Measurements from ENCODE around the gene TBC1D9.

Gene TBC1D9

GRCh38 chr4:140720387-140721304 lies 35.5 kb downstream of the TBC1D9 start:
- no peak for DNase-seq (ENCODE audit: low read depth)

GRCh38 chr4:140719686-140720085 lies 36.5 kb downstream of the TBC1D9 start:
- DNase-seq (ENCODE audit: low read depth), result no peak

GRCh38 chr4:140719022-140719421 lies 37.2 kb downstream of the TBC1D9 start:
- no peak for DNase-seq (ENCODE audit: low read depth)

- no peak for DNase-seq (ENCODE audit: low read depth)
Measured at GRCh38 chr4:140718241-140718952, 37.8 kb downstream of the TBC1D9 start.

- DNase-seq (ENCODE audit: low read depth), result no peak
Measured at GRCh38 chr4:140717313-140717712, 38.9 kb downstream of the TBC1D9 start.

- no peak for DNase-seq (ENCODE audit: low read depth)
Measured at GRCh38 chr4:140715119-140715518, 41.1 kb downstream of the TBC1D9 start.

GRCh38 chr4:140711910-140712309 lies 44.3 kb downstream of the TBC1D9 start:
- DNase-seq (ENCODE audit: low read depth), result no peak

- DNase-seq (ENCODE audit: low read depth), result no peak
Measured at GRCh38 chr4:140710908-140711622, 45.1 kb downstream of the TBC1D9 start.

- no peak for DNase-seq (ENCODE audit: low read depth)
Measured at GRCh38 chr4:140707325-140707724, 48.9 kb downstream of the TBC1D9 start.

- DNase-seq (ENCODE audit: low read depth), result no peak
Measured at GRCh38 chr4:140706665-140707064, 49.5 kb downstream of the TBC1D9 start.

- DNase-seq (ENCODE audit: low read depth), result no peak
Measured at GRCh38 chr4:140706276-140706625, 49.9 kb downstream of the TBC1D9 start.

- no peak for DNase-seq (ENCODE audit: low read depth)
Measured at GRCh38 chr4:140705625-140706275, 50.4 kb downstream of the TBC1D9 start.

GRCh38 chr4:140704964-140705363 lies 51.2 kb downstream of the TBC1D9 start:
- no peak for DNase-seq (ENCODE audit: low read depth)

GRCh38 chr4:140704392-140704960 lies 51.7 kb downstream of the TBC1D9 start:
- no peak for DNase-seq (ENCODE audit: low read depth)

- no peak for DNase-seq (ENCODE audit: low read depth)
Measured at GRCh38 chr4:140703463-140703862, 52.7 kb downstream of the TBC1D9 start.

- no peak for DNase-seq (ENCODE audit: low read depth)
Measured at GRCh38 chr4:140702096-140702757, 54.0 kb downstream of the TBC1D9 start.

GRCh38 chr4:140701071-140701470 lies 55.1 kb downstream of the TBC1D9 start:
- DNase-seq (ENCODE audit: low read depth), result no peak

- DNase-seq (ENCODE audit: low read depth), result no peak
Measured at GRCh38 chr4:140697709-140698560, 58.2 kb downstream of the TBC1D9 start.

GRCh38 chr4:140695483-140695882 lies 60.7 kb downstream of the TBC1D9 start:
- no peak for DNase-seq (ENCODE audit: low read depth)

GRCh38 chr4:140693562-140693961 lies 62.6 kb downstream of the TBC1D9 start:
- no peak for DNase-seq (ENCODE audit: low read depth)

Data from stimulated activated CD8-positive, alpha-beta memory T cell treated with anti-CD3 and anti-CD28 coated beads, Interleukin-12 subunit alpha, Interleukin-12 subunit beta, amount 100 ng/mL, for 4 hours (primary cell).